ENCODE data around the gene LRRC4C.

DNA sequence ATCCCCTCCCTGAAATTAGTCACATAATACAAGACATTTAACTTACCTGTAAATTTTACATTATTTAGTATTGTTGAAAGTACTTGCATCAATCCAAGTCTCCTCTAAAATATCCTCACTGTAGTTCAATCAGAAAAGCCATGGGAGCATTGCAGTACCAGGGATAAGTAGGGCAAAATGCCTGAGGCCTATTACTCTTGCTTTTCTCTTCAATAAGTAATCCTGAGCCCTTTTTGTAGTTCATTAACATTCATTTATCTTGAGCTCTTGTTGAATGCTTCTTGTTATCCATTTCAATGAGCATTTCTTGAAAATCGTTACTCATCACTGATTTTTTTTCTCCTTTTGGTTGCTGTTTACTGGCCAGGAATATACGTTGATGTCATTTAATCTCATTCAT, 414.7 kb downstream of the LRRC4C start:
- TF ChIP-seq POLR2A (IDR thresholded peaks at IDR 0.05; ENCODE audit: low read depth, low read length): no peak
- TF ChIP-seq SPI1 (IDR thresholded peaks at IDR 0.05; ENCODE audit: low read depth, low read length): no peak
- TF ChIP-seq TAF1 (IDR thresholded peaks at IDR 0.05; ENCODE audit: low read depth, low read length): no peak
- TF ChIP-seq POLR2AphosphoS5 (IDR thresholded peaks at IDR 0.05; ENCODE audit: low read depth, low read length): no peak

Data from GM12891 (cell line).